Measurements from ENCODE around the gene CAPN15.

The CAPN15 gene

GRCh38 chr16:515175-515938 is 12.2 kb upstream of the CAPN15 start:
- no peaks in the 10 kb centered on the region for H3K9me3 Mint-ChIP-seq
- H3K36me3 Mint-ChIP-seq = peaks cover 6% of the 10 kb centered on the region
- H3K27me3 Mint-ChIP-seq = no peaks in the 10 kb centered on the region
- H3K4me1 Mint-ChIP-seq = no peaks in the 10 kb centered on the region
- ATAC-seq (ENCODE audit: low read depth) (no peak), DNase-seq (ENCODE audit: low spot score in 2 of 2) (no peak)
- no peak overlapping the region for H3K27ac Mint-ChIP-seq
- H3K4me3 Mint-ChIP-seq = no peak overlapping the region

DNA sequence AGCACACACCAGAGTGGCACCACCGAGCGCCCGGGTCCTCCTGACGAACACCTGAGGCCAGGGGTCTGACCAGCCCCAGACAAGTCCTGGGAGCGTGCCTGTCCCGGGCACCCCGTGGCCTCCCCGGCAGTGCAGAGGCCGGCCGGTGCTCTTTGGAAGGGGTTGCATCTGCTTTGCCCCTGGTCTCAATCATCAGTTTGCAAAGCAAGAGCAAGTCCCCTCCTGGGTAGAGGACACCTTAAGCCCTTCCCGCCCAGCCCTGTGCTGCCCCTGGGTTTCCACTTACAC is 11.6 kb upstream of the CAPN15 start:
- H3K9me3 Mint-ChIP-seq = no peaks in the 10 kb centered on the region
- peaks cover 6% of the 10 kb centered on the region for H3K36me3 Mint-ChIP-seq
- ATAC-seq (ENCODE audit: low read depth) = no peak
- no peak overlapping the region for H3K4me3 Mint-ChIP-seq
- no peak overlapping the region for H3K27ac Mint-ChIP-seq
- DNase-seq (ENCODE audit: low spot score in 2 of 2) = no peak
- no peaks in the 10 kb centered on the region for H3K27me3 Mint-ChIP-seq
- H3K4me1 Mint-ChIP-seq = no peaks in the 10 kb centered on the region

GRCh38 chr16:516301-516700 is 11.2 kb upstream of the CAPN15 start:
- Mint-ChIP-seq H3K4me3 (no peak overlapping the region), H3K27me3 (no peaks in the 10 kb centered on the region), H3K9me3 (no peaks in the 10 kb centered on the region), H3K4me1 (no peaks in the 10 kb centered on the region), H3K36me3 (peaks cover 6% of the 10 kb centered on the region), H3K27ac (no peak overlapping the region)
- ATAC-seq (ENCODE audit: low read depth) (no peak), DNase-seq (ENCODE audit: low spot score in 2 of 2) (no peak)

DNA sequence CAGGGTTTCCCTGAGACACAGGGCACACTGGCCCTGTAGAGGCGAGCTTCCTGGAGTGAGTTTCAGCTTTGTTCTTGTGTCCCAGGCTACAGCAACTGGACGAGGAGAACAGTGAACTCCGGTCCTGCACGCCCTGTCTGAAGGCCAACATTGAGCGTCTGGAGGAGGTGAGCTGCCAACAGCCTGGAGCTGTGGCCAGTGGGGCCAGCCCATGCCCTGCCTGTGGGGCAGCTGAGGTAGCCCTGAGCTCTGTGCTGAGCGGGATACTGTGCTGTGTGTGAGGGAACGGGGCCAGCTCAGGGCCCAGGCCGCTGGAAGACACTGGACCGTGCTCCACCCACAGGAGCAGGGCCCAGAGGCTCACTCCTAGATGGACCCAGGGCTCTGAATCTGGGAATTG is 8.7 kb upstream of the CAPN15 start:
- Mint-ChIP-seq H3K27ac (no peak overlapping the region), H3K9me3 (no peaks in the 10 kb centered on the region), H3K4me3 (no peak overlapping the region), H3K36me3 (peaks cover 6% of the 10 kb centered on the region), H3K27me3 (no peaks in the 10 kb centered on the region), H3K4me1 (peaks cover 2% of the 10 kb centered on the region)
- no peak for DNase-seq (ENCODE audit: low spot score in 2 of 2)
- ATAC-seq (ENCODE audit: low read depth) = no peak

DNA sequence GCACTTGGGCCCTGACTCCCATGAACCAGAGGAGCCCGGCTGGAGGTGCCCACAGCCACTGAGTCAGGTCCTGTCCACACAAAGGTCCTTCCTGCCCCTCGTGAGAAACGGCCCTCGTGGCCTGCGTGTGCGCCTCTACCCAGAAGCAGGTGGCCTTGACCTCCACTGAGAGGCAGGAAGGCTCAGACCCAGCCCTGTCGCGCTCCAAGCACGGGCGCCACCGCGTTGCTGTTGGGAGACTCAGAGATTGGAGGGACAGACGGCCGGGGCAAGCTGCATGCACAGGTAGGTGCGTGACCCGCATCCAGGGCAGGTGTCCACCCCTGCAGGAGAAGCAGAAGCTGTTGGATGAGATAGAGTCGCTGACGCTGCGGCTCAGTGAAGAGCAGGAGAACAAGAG is 8.1 kb upstream of the CAPN15 start:
- no peak overlapping the region for H3K27ac Mint-ChIP-seq
- no peak for ATAC-seq (ENCODE audit: low read depth)
- no peaks in the 10 kb centered on the region for H3K27me3 Mint-ChIP-seq
- DNase-seq (ENCODE audit: low spot score in 2 of 2) = no peak
- H3K9me3 Mint-ChIP-seq = no peaks in the 10 kb centered on the region
- H3K4me3 Mint-ChIP-seq = no peak overlapping the region
- H3K4me1 Mint-ChIP-seq = peaks cover 5% of the 10 kb centered on the region
- H3K36me3 Mint-ChIP-seq = peaks cover 3% of the 10 kb centered on the region

- no peaks in the 10 kb centered on the region for H3K36me3 Mint-ChIP-seq
- no peaks in the 10 kb centered on the region for H3K9me3 Mint-ChIP-seq
- no peak overlapping the region for H3K27ac Mint-ChIP-seq
- no peaks in the 10 kb centered on the region for H3K27me3 Mint-ChIP-seq
- DNase-seq (ENCODE audit: low spot score in 2 of 2) (no peak), ATAC-seq (ENCODE audit: low read depth) (no peak)
- H3K4me1 Mint-ChIP-seq = peaks cover 5% of the 10 kb centered on the region
- no peak overlapping the region for H3K4me3 Mint-ChIP-seq
Measured at GRCh38 chr16:519841-520687, 7.4 kb upstream of the CAPN15 start.

DNA sequence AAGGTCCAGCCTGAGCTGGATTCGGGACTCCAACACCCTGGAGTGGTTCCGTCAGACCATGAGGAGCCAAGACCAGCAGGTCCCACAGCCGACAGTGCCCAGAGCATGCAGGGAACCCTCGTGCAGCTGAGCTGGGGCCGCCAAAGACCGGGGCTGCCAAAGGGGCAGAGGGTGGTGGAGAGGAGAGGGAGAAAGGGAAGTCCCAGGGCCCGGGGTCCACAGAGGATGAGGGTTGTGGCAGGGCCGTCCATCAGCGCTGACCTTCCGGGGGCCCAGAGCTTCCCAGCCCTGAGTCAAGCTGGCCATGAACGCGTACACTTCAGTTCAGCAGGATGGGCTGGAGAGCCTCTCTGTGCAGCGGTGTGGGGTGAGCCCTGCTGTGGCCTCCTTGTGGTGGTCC is 6.7 kb upstream of the CAPN15 start:
- no peaks in the 10 kb centered on the region for H3K27me3 Mint-ChIP-seq
- ATAC-seq (ENCODE audit: low read depth) (no peak), DNase-seq (ENCODE audit: low spot score in 2 of 2) (no peak)
- H3K9me3 Mint-ChIP-seq = no peaks in the 10 kb centered on the region
- H3K4me1 Mint-ChIP-seq = peaks cover 11% of the 10 kb centered on the region
- no peaks in the 10 kb centered on the region for H3K36me3 Mint-ChIP-seq
- no peak overlapping the region for H3K4me3 Mint-ChIP-seq
- H3K27ac Mint-ChIP-seq = no peak overlapping the region

DNA sequence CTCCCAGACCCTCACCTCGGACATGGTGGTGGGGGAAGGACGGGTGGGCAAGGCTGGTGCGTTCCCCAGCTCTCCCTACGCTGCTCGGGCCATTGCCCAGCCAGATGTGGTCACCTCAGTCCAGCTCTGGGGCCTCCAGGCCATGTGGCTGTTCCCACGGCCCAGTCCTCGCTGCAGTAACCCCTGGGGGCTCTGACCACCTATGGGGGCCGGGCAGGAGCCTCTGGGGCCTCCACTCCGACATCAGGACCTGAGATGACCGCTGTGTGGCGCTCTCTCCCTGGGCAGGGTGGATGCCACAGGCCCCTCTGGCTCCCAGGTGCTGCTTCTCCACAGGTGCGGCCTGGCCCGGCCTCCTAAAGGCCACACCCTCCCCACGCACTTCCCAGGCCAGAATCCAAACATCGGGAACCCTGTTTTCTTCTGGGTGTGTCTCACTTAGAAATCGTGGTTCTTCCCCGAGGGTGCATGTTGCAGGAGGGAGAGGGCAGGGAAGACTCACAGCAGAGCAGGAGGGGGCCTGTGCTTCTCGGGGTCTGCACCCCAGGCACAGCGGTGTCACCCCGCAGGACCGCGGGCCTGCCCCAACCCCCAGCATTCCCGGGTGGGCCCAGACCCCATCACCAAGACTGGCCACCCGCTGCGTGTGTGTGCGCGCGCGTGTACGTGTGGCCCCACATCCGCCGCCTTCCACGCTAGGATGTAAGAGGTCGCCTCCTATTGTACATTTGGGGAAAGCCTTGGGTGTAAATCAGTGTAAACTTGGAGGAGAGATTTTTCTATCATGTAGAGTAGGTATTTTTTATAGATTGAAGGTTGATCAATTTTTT is 5.9 kb upstream of the CAPN15 start:
- no peak overlapping the region for H3K4me3 Mint-ChIP-seq
- H3K4me1 Mint-ChIP-seq = peaks cover 13% of the 10 kb centered on the region
- H3K27ac Mint-ChIP-seq = no peak overlapping the region
- H3K27me3 Mint-ChIP-seq = no peaks in the 10 kb centered on the region
- no peak for ATAC-seq (ENCODE audit: low read depth)
- H3K36me3 Mint-ChIP-seq = no peaks in the 10 kb centered on the region
- DNase-seq (ENCODE audit: low spot score in 2 of 2) = no peak
- no peaks in the 10 kb centered on the region for H3K9me3 Mint-ChIP-seq

DNA sequence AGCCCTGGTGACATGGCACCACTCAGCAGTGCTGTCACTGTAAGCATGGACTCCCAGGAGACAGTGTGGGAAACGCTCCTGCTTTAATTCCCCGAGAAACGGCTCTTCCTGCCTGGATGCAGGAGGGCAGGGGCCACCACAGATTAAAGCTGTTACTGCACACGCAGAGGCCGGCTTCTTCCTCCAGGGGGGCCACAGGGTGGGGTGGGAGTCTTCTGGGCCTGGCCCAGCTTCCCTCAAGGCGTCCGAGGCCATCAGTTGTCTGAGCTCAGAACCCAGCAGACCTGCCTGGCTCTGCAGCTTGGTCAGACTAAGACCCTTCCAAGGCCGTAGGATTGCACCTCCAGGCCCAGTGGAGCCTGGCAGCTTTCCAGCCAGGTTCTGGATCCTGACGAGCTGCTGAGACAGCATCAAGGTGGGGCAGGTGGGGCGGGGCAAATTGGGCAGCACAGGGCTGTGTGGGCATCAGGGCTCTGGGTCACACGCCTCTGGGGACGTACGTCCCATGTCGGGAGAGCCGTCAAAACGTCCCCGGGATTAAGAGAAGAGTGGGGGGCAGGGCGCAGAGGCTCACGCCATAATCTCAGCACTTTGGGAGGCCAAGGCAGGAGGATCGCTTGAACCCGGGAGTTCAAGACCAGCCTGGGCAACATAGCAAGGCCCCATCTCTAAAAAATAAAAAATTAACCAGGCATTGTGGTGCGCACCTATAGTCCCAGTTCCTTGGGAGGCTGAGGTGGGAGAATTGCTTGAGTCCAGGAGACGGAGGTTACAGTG is 5.0 kb upstream of the CAPN15 start:
- ATAC-seq (ENCODE audit: low read depth) = no peak

GRCh38 chr16:523097-523741 is 4.3 kb upstream of the CAPN15 start:
- DNase-seq (ENCODE audit: low spot score in 2 of 2) = no peak
- Mint-ChIP-seq H3K9me3 (no peaks in the 10 kb centered on the region), H3K27me3 (no peaks in the 10 kb centered on the region), H3K36me3 (no peaks in the 10 kb centered on the region), H3K4me1 (peaks cover 14% of the 10 kb centered on the region), H3K27ac (no peak overlapping the region), H3K4me3 (no peak overlapping the region)
- ATAC-seq (ENCODE audit: low read depth) = no peak

More for the DNA sequence above, 5.0 kb upstream of the CAPN15 start:
- no peak overlapping the region for H3K4me3 Mint-ChIP-seq
- no peaks in the 10 kb centered on the region for H3K36me3 Mint-ChIP-seq
- H3K27ac Mint-ChIP-seq = no peak overlapping the region
- DNase-seq (ENCODE audit: low spot score in 2 of 2) = no peak
- no peaks in the 10 kb centered on the region for H3K27me3 Mint-ChIP-seq
- H3K4me1 Mint-ChIP-seq = peaks cover 14% of the 10 kb centered on the region
- H3K9me3 Mint-ChIP-seq = no peaks in the 10 kb centered on the region

GRCh38 chr16:524274-525040 is 3.1 kb upstream of the CAPN15 start:
- Mint-ChIP-seq H3K36me3 (no peaks in the 10 kb centered on the region), H3K27me3 (no peaks in the 10 kb centered on the region), H3K4me1 (peaks cover 22% of the 10 kb centered on the region), H3K4me3 (no peak overlapping the region), H3K9me3 (no peaks in the 10 kb centered on the region), H3K27ac (peak overlapping the region; percentile 41)
- ATAC-seq (ENCODE audit: low read depth) = no peak
- DNase-seq (ENCODE audit: low spot score in 2 of 2) = no peak

DNA sequence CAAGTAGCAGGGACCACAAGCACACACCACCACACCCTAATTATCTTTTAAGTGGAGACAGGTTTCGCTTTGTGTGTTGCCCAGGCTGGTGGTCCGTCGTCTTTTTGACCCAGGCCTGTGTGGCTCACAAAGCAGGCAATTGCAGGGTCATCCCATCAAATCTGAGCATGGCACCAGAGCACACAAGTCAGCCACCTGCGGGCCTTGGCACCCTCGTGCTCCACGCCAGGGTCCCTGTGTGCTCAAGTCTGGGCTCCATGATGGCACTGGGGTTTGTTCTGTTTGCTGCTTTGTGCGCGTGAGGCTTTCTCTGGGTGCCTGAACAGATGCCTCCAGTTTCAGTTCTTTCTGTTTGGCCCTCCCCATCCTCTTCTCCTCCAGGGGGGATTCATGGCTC is 2.4 kb upstream of the CAPN15 start:
- H3K4me3 Mint-ChIP-seq = peak overlapping the region; percentile 53
- no peaks in the 10 kb centered on the region for H3K36me3 Mint-ChIP-seq
- no peaks in the 10 kb centered on the region for H3K27me3 Mint-ChIP-seq
- ATAC-seq (ENCODE audit: low read depth) = no peak
- no peak for DNase-seq (ENCODE audit: low spot score in 2 of 2)
- H3K27ac Mint-ChIP-seq = peak overlapping the region; percentile 75
- peaks cover 25% of the 10 kb centered on the region for H3K4me1 Mint-ChIP-seq
- H3K9me3 Mint-ChIP-seq = no peaks in the 10 kb centered on the region
